HG02642 (cell line): Measurements from ENCODE around the gene BCAP31.
"Not testable (repeated sequence)": the region's sequence is repeated elsewhere in the genome, so short reads cannot be mapped to it uniquely, and the experiment has no call there.

Source experiments
- ATAC-seq: cut with Tn5 transposase; IDR thresholded peaks from one replicate; pipeline ENCODE4 v1.9.1; 2021; ENCODE audit warnings: mild to moderate bottlenecking; ENCODE audit not compliant: unreplicated experiment, poor library complexity

Gene BCAP31

GRCh38 chrX:153763298-153763932 lies 39.2 kb upstream of the BCAP31 start:
- no peak for ATAC-seq

GRCh38 chrX:153762626-153763173 lies 38.5 kb upstream of the BCAP31 start:
- no peak for ATAC-seq

- no peak for ATAC-seq
These were observed 37.7 kb upstream of the BCAP31 start for GRCh38 chrX:153761863-153762262.

GRCh38 chrX:153755136-153755535 lies 30.9 kb upstream of the BCAP31 start:
- no peak for ATAC-seq

- no peak for ATAC-seq
These were observed 26.1 kb upstream of the BCAP31 start for GRCh38 chrX:153750127-153750774.

GRCh38 chrX:153749017-153749416 lies 24.8 kb upstream of the BCAP31 start:
- ATAC-seq, result not testable (repeated sequence)

GRCh38 chrX:153746991-153747390 lies 22.8 kb upstream of the BCAP31 start:
- not testable (repeated sequence) for ATAC-seq

- ATAC-seq, result no peak
These were observed 22.2 kb upstream of the BCAP31 start for GRCh38 chrX:153746359-153746758.

- ATAC-seq, result not testable (repeated sequence)
These were observed 20.9 kb upstream of the BCAP31 start for GRCh38 chrX:153745067-153745433.

- ATAC-seq, result no peak
These were observed 20.3 kb upstream of the BCAP31 start for GRCh38 chrX:153744210-153745066.

- ATAC-seq, result not testable (repeated sequence)
These were observed 19.5 kb upstream of the BCAP31 start for GRCh38 chrX:153743468-153744209.

- ATAC-seq, result not testable (repeated sequence)
These were observed 18.7 kb upstream of the BCAP31 start for GRCh38 chrX:153742796-153743467.

GRCh38 chrX:153742111-153742510 lies 17.9 kb upstream of the BCAP31 start:
- ATAC-seq, result not testable (repeated sequence)

- no peak for ATAC-seq
These were observed 17.3 kb upstream of the BCAP31 start for GRCh38 chrX:153741446-153741845.

GRCh38 chrX:153740631-153741222 lies 16.5 kb upstream of the BCAP31 start:
- no peak for ATAC-seq

GRCh38 chrX:153739754-153740486 lies 15.7 kb upstream of the BCAP31 start:
- no peak for ATAC-seq

- ATAC-seq, result no peak
These were observed 13.9 kb upstream of the BCAP31 start for GRCh38 chrX:153738056-153738605.

- no peak for ATAC-seq
These were observed 12.8 kb upstream of the BCAP31 start for GRCh38 chrX:153736871-153737441.
